ENCODE data around the gene SPIRE1.
"Not testable (repeated sequence)": the region's sequence is repeated elsewhere in the genome, so short reads cannot be mapped to it uniquely, and the experiment has no call there.

The SPIRE1 gene

GRCh38 chr18:12441475-12442034 is 216.4 kb downstream of the SPIRE1 start:
- no peak for DNase-seq

- DNase-seq = no peak
Measured at GRCh38 chr18:12438257-12438656, 219.7 kb downstream of the SPIRE1 start.

GRCh38 chr18:12435867-12436266 is 222.0 kb downstream of the SPIRE1 start:
- DNase-seq = no peak

GRCh38 chr18:12434541-12434929 is 223.4 kb downstream of the SPIRE1 start:
- no peak for DNase-seq

GRCh38 chr18:12433829-12434540 is 223.9 kb downstream of the SPIRE1 start:
- DNase-seq = no peak

- DNase-seq = no peak
Measured at GRCh38 chr18:12432881-12433280, 225.0 kb downstream of the SPIRE1 start.

- DNase-seq = no peak
Measured at GRCh38 chr18:12432196-12432595, 225.7 kb downstream of the SPIRE1 start.

DNA sequence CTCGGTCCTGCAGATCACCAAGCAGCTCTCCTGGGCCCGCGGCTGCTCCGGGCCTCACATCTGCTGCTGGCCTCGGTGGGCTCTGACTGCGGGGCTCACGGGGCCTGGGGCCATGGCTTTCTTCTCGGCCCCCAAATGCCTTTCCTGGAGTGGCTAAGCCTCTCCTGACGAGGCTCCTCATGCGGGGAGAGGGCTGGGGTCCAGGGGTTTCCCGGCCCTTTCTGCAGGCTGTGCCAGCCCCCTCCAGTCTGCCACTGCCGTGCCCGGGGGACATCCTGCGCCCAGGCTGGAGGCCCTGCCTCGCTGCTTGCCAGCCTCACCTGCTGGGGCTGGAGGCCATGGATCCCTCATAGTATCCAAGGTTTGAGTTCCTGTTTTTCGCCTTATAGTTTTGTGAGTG is 226.3 kb downstream of the SPIRE1 start:
- DNase-seq = no peak

DNA sequence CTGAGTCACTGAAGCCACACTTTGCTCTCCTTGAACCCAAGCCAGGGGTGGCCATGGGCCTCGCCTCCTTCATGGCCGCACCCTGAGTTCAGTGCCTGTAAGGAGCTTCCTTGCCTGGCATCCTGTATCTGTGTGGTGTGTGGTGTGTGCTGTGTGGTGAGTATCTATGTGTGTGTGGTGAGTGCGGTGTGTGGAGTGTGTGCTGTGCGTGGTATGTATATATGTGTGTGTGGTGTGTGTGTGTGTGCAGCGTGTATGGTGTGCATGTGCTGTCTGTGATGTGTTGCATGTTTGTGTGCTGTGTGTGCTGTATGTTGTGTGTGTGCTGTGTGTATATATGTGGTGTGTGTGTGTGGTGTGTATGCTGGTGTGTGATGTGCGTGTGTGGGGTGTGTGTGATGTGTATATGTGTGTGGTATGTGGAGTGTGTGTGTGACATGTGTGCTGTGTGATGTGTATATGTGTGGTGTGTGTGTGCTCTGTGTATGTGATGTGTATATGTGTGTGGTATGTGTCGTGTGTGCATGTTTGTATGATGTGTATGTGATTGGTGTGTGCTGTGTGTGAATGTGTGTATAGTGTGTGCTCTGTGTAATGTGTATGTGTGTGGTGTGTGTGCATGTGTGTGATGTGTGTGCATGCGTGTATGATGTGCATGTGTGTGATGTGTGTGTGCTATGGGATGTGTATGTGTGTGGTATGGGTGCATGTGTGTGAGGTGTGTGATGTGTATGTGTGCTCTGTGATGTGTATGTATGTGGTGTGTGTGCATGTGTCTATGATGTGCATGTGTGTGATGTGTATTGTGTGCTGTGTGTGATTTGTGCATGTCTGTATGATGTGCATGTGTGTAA is 227.5 kb downstream of the SPIRE1 start:
- DNase-seq = no peak

GRCh38 chr18:12429556-12429955 is 228.4 kb downstream of the SPIRE1 start:
- no peak for DNase-seq

- DNase-seq = no peak
Measured at GRCh38 chr18:12428923-12429322, 229.0 kb downstream of the SPIRE1 start.

DNA sequence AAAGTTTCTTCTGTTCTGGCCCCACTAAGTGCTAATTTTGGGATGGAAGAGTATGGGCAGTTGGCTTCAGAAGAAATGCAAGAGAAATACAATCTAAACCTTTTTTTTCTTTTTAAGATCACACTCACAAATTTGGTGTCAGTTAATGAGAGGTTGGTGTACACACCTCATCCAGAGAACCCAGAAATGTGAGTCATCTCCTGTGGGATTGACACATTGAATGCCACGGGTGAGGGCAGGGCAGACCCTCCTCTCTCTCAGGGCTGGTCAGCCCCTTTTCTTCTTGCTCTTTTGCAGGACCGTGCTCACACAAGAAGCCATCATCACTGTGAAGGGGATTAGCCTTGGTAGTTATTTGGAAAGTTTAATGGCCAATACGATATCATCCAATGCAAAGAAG is 231.0 kb downstream of the SPIRE1 start:
- DNase-seq = no peak

GRCh38 chr18:12424252-12424651 is 233.7 kb downstream of the SPIRE1 start:
- no peak for DNase-seq

DNA sequence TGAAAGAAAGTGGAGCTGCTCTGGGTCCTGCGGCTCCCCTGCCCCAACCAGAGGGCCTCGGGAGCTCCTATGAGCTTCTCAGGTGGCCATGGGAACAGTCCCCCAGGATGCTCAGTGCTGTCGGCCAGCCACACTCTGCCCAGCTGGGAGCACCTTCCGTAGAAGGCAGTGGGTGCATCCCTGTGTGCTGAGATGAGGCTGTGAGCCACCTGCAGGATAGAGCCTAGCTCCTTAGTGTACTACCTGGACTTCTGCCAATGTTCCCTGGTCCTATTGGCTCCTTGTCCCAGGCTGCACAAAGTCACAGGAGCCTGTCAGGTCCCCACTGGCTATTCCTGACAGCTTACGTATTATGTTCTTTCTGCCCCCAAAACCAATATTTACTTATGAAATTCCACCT is 234.1 kb downstream of the SPIRE1 start:
- DNase-seq = no peak

GRCh38 chr18:12423393-12423792 is 234.5 kb downstream of the SPIRE1 start:
- no peak for DNase-seq

- DNase-seq = no peak
Measured at GRCh38 chr18:12422936-12423335, 235.0 kb downstream of the SPIRE1 start.

GRCh38 chr18:12421732-12422131 is 236.2 kb downstream of the SPIRE1 start:
- DNase-seq = no peak

DNA sequence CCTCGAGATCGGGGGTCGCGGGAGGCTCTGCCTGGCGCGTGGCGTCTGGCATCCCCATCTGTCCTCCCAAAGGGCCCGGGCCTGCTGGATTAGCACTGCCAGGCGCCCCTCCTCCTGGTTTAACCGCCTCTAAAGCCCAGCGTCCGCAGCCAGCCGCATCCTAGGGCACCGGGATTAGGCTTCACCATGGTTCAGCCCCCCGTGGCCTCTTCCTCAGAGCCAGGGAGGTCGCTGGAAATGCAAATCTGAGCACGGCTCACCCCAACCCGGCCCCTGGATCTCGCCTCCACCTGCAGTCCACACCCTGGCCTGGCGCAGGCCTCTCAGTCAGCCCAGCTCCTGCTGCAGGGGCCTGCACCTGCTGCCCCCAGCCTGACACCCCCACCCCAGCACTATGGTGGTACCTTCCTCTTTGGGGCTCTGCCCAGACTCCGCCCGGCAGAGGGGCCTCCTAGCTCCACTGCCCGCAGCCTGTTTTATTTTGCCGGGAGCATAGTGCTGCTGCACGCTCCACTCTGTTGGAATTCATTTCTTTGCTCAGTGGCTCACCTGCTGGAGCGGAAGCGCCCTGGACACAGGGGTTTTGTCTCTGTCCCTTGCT is 237.0 kb downstream of the SPIRE1 start:
- no peak for DNase-seq

DNA sequence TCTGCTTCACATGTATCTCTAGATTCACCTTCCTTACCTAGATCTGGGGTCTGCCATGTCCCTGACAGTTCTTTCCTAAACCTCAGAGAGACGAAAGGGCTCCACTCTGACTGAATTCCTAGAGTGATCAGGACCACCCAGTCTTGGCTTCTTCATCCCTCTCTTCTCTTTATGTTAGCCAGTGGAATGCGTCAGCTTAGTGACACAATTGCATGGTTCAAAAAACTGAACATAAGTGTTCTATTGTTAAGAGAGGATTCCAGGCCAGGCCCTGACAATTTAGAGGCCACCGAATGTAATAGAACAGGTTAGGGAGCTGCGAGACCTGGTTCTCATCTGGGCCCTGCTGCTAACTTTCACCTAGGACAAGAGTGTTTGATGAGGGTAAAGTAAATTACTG is 240.2 kb downstream of the SPIRE1 start:
- no peak for DNase-seq

GRCh38 chr18:12416098-12416729 is 241.7 kb downstream of the SPIRE1 start:
- DNase-seq = no peak

DNA sequence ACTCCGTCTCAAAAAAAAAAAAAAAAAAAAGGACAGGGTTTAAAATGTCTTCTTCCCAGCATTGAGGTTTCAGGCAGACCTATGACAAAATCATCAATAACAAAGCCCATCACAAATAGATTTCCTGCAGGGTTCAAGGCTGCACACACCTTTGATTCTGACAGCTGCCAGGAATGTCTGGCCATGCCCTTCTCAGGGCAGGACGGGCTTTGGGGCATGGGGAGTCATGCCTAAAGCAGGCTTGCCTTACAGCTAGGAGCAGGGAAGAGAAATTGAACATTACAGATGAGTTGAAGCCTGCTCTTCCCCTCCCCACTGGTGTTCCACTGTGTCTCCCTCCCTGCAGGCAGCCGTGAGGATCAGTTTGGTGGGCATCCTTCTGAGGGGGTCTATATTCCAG is 246.5 kb downstream of the SPIRE1 start:
- no peak for DNase-seq

GRCh38 chr18:12410747-12411146 is 247.2 kb downstream of the SPIRE1 start:
- DNase-seq = not testable (repeated sequence)

DNA sequence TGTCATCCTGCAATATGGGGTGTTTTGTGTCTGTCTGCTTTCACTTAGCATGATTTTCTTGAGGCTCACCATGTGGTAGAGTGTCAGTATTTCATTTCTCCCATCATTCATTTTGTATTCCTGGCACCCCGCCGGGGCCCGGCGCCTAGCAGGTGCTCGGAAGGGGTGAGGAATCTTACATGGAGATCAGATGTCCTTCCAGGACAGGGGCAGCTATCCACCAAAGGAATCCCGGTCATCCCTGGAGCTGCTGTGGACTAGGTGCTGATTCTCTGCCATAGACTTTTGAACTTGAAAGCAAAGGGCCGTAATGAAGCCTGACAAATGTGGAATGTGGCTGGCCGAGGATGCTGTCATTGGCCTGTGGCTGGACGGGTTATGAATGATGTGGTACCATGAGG is 247.8 kb downstream of the SPIRE1 start:
- DNase-seq = no peak

All from activated naive CD4-positive, alpha-beta T cell treated with Interleukin-2 at 50 U/mL for 16 hours (primary cell).